Brain microvascular endothelial cell (primary cell): ENCODE results near the gene SMIM20.

Source experiments
- DNase-seq: peaks from one replicate; pipeline ENCODE4 v3.0.0-alpha.2; 2020
- H3K27ac ChIP-seq: fragments of 250-450 bp; sonication (Bioruptor Pico); 2 replicates; pipeline ENCODE4 v1.5.1; 2020; ENCODE audit warnings: mild to moderate bottlenecking, moderate library complexity
- H3K27me3 ChIP-seq: fragments of 250-450 bp; sonication (Bioruptor Pico); replicated peaks from 2 replicates; pipeline ENCODE4 v1.5.1; 2020; ENCODE audit warnings: mild to moderate bottlenecking
- H3K36me3 ChIP-seq: fragments of 250-450 bp; sonication (Bioruptor Pico); replicated peaks from 2 replicates; pipeline ENCODE4 v1.5.1; 2020; ENCODE audit warnings: mild to moderate bottlenecking
- H3K4me3 ChIP-seq: 2 replicates; pipeline ENCODE4 v1.5.1; 2011; ENCODE audit warnings: low read depth, mild to moderate bottlenecking, control low read depth, low read length, moderate library complexity
- CTCF ChIP-seq: IDR thresholded peaks from 2 replicates; pipeline ENCODE4 v1.5.1; 2011; ENCODE audit warnings: low read depth, mild to moderate bottlenecking, moderate library complexity, low read length, control low read depth, inconsistent platforms; ENCODE audit errors: missing control alignments
- in situ Hi-C: cut with HindIII; loops from 2 replicates; pipeline ENCODE4 v1.10.0; 2017; ENCODE audit warnings: low sequenced_read_pairs, low pct_ligation_motif_present

The SMIM20 gene

GRCh38 chr4:25916870-25917269 is 2.9 kb downstream of the SMIM20 start:
- in situ Hi-C loops = no loop called here
- no peak for TF ChIP-seq CTCF
- Histone ChIP-seq H3K27ac (no peak overlapping the region), H3K36me3 (no peaks in the 10 kb centered on the region), H3K4me3 (no peak overlapping the region), H3K27me3 (no peaks in the 10 kb centered on the region)
- no peak for DNase-seq

GRCh38 chr4:25919676-25920075 is 5.7 kb downstream of the SMIM20 start:
- Histone ChIP-seq H3K36me3 (no peaks in the 10 kb centered on the region), H3K27ac (no peak overlapping the region), H3K4me3 (no peak overlapping the region), H3K27me3 (no peaks in the 10 kb centered on the region)
- no peak for TF ChIP-seq CTCF
- in situ Hi-C loops = no loop called here
- no peak for DNase-seq

- Histone ChIP-seq H3K27ac (no peak overlapping the region), H3K36me3 (no peaks in the 10 kb centered on the region), H3K27me3 (no peaks in the 10 kb centered on the region), H3K4me3 (no peak overlapping the region)
- no peak for DNase-seq
- in situ Hi-C loops = no loop called here
- TF ChIP-seq CTCF = no peak
Observed at GRCh38 chr4:25921922-25922321, 7.9 kb downstream of the SMIM20 start.

GRCh38 chr4:25922812-25923369 is 8.9 kb downstream of the SMIM20 start:
- no peaks in the 10 kb centered on the region for H3K36me3 ChIP-seq
- no peaks in the 10 kb centered on the region for H3K27me3 ChIP-seq
- no peak overlapping the region for H3K4me3 ChIP-seq
- no peak for TF ChIP-seq CTCF
- in situ Hi-C loops = no loop called here
- H3K27ac ChIP-seq = no peak overlapping the region
- no peak for DNase-seq

GRCh38 chr4:25923745-25924144 is 9.7 kb downstream of the SMIM20 start:
- no peak for TF ChIP-seq CTCF
- no peak for DNase-seq
- no peaks in the 10 kb centered on the region for H3K36me3 ChIP-seq
- no peaks in the 10 kb centered on the region for H3K27me3 ChIP-seq
- no peak overlapping the region for H3K27ac ChIP-seq
- no peak overlapping the region for H3K4me3 ChIP-seq
- in situ Hi-C loops = no loop called here

- Histone ChIP-seq H3K4me3 (no peak overlapping the region), H3K27me3 (no peaks in the 10 kb centered on the region), H3K27ac (no peak overlapping the region), H3K36me3 (no peaks in the 10 kb centered on the region)
- in situ Hi-C loops = no loop called here
- peak; percentile 31 for DNase-seq
- peak; percentile 80 for TF ChIP-seq CTCF
Observed at GRCh38 chr4:25925486-25926201, 11.6 kb downstream of the SMIM20 start.
